PC-9 (cell line): ENCODE results near the gene MSN. TPM values are rescaled to one million over a fixed set of nuclear protein-coding genes. Genes with fewer than 3 reads are reported as not detected.

Experiments
- BruUV-seq: library from RNA; stranded (reverse); fragments of 400-500 nt; replicated peaks from 2 replicates; lab custom pipeline; 2021; lab: Mats Ljungman, UMichigan
- CTCF ChIA-PET: fragments of 300-600 bp; sonication (Branson Sonifier 250); formaldehyde crosslinking; loops from one replicate; lab custom pipeline; 2022; ENCODE audit warnings: antibody characterized with exemption; lab: Charles Lee
- POLR2A ChIA-PET: fragments of 300-600 bp; sonication (Branson Sonifier 250); formaldehyde crosslinking; loops from one replicate; lab custom pipeline; 2022; ENCODE audit warnings: antibody characterized with exemption; ENCODE audit not compliant: unreplicated experiment; lab: Charles Lee
- DNase-seq, 2 experiments: peaks; one replicate each; pipeline versions ENCODE4 v3.0.0 to v3.0.0-alpha.2; 2015 to 2022; ENCODE audit warnings: mixed read lengths in 1 of 2
- H2AFZ ChIP-seq: fragments of 200-600 bp; sonication (generic); 2 replicates; pipeline ENCODE4 v1.8.1; 2017; ENCODE audit warnings: antibody characterized with exemption
- H3F3A ChIP-seq: fragments of 200-600 bp; sonication (generic); 2 replicates; pipeline ENCODE4 v1.8.1; 2017; ENCODE audit warnings: antibody characterized with exemption, mild to moderate bottlenecking, low read depth; ENCODE audit not compliant: insufficient read depth
- H3K27ac ChIP-seq: fragments of 200-600 bp; sonication (generic); 2 replicates; pipeline ENCODE4 v1.6.1; 2016; ENCODE audit warnings: mixed run types
- H3K27me3 ChIP-seq: fragments of 200-600 bp; sonication (generic); 2 replicates; pipeline ENCODE4 v1.6.1; 2016; ENCODE audit warnings: low read depth, mixed run types; ENCODE audit not compliant: insufficient read depth
- H3K36me3 ChIP-seq: fragments of 200-600 bp; sonication (generic); 2 replicates; pipeline ENCODE4 v1.6.1; 2016; ENCODE audit warnings: low read depth, mixed run types
- H3K4me1 ChIP-seq: fragments of 200-600 bp; sonication (generic); replicated peaks from 2 replicates; pipeline ENCODE4 v1.6.1; 2016; ENCODE audit warnings: mixed run types; ENCODE audit not compliant: insufficient read depth
- H3K4me2 ChIP-seq: fragments of 200-600 bp; sonication (generic); 2 replicates; pipeline ENCODE4 v1.6.1; 2017; ENCODE audit warnings: mixed run types
- H3K4me3 ChIP-seq: fragments of 200-600 bp; sonication (generic); 2 replicates; pipeline ENCODE4 v1.6.1; 2016; ENCODE audit warnings: mixed run types
- H3K79me2 ChIP-seq: fragments of 200-600 bp; sonication (generic); 2 replicates; pipeline ENCODE4 v1.6.1; 2017; ENCODE audit warnings: low read depth, mixed run types
- H3K9me2 ChIP-seq: fragments of 200-600 bp; sonication (generic); 2 replicates; pipeline ENCODE4 v1.8.1; 2017; ENCODE audit warnings: mild to moderate bottlenecking; ENCODE audit not compliant: insufficient read depth
- H3K9me3 ChIP-seq: fragments of 200-600 bp; sonication (generic); 2 replicates; pipeline ENCODE4 v1.8.1; 2016; ENCODE audit warnings: low read depth; ENCODE audit not compliant: insufficient read depth
- H4K20me1 ChIP-seq: fragments of 200-600 bp; sonication (generic); 2 replicates; pipeline ENCODE4 v1.8.1; 2017; ENCODE audit not compliant: insufficient read depth
- CTCF ChIP-seq: fragments of 200-600 bp; sonication (generic); conservative IDR thresholded peaks from 2 replicates; pipeline ENCODE4 v1.6.1; 2017; ENCODE audit warnings: mixed run types, antibody characterized with exemption, mild to moderate bottlenecking, moderate library complexity
- EZH2 ChIP-seq: fragments of 200-600 bp; sonication (generic); IDR thresholded peaks from 2 replicates; pipeline ENCODE4 v1.8.0; 2017; ENCODE audit warnings: antibody characterized with exemption, low read depth
- intact Hi-C: fragments of 100-400 bp; cut with micrococcal nuclease; formaldehyde crosslinking; loops from one replicate; pipeline ENCODE4 v1.10.0; 2022; ENCODE audit not compliant: unreplicated experiment
- total RNA-seq: library from RNA; stranded (reverse); gene quantifications from 2 replicates; pipeline ENCODE4 v1.2.3, GENCODE V29; 2021

MSN gene
- total RNA-seq, 1 experiment from 2014 or later, result 235 TPM

- no peak overlapping the region for H2AFZ ChIP-seq
- H4K20me1 ChIP-seq, result no peaks in the 10 kb centered on the region
- H3K9me2 ChIP-seq, result no peaks in the 10 kb centered on the region
- POLR2A ChIA-PET, result no interaction called here
- no peak for DNase-seq
- no TSS peak for BruUV-seq
- no peaks in the 10 kb centered on the region for H3K79me2 ChIP-seq
- H3K4me1 ChIP-seq, result no peaks in the 10 kb centered on the region
- no peaks in the 10 kb centered on the region for H3K27me3 ChIP-seq
- no peaks in the 10 kb centered on the region for H3K9me3 ChIP-seq
- intact Hi-C loops, result loop anchor here (5.0 kb wide), 1 partner anchor 126 kb away; no protein-coding TSS in a partner anchor
- CTCF ChIA-PET, result interaction anchor here (0.6 kb wide), 1 partner anchor 141 kb away, joined by 4 read pairs; no protein-coding TSS in a partner anchor
- H3K4me2 ChIP-seq, result no peak overlapping the region
- H3K27ac ChIP-seq, result no peak overlapping the region
- TF ChIP-seq CTCF (no peak), EZH2 (no peak)
- no peaks in the 10 kb centered on the region for H3K36me3 ChIP-seq
- no peak overlapping the region for H3K4me3 ChIP-seq
- no peaks in the 10 kb centered on the region for H3F3A ChIP-seq
Measured at GRCh38 chrX:65723706-65724105, 56.3 kb downstream of the MSN start.

- BruUV-seq, result no TSS peak
- TF ChIP-seq EZH2, result no peak
- no peak for TF ChIP-seq CTCF
Measured at GRCh38 chrX:65726715-65727114, 59.3 kb downstream of the MSN start.

GRCh38 chrX:65731684-65732289 is 64.3 kb downstream of the MSN start:
- no peaks in the 10 kb centered on the region for H4K20me1 ChIP-seq
- H3K9me2 ChIP-seq, result no peaks in the 10 kb centered on the region
- no peaks in the 10 kb centered on the region for H3K79me2 ChIP-seq
- intact Hi-C loops, result no loop called here
- BruUV-seq, result no TSS peak
- no peak overlapping the region for H3K27ac ChIP-seq
- H3F3A ChIP-seq, result no peaks in the 10 kb centered on the region
- TF ChIP-seq EZH2, result no peak
- no peak for TF ChIP-seq CTCF
- peaks cover 9% of the 10 kb centered on the region; the same call in 1 of the 2 replicates for H3K36me3 ChIP-seq
- H3K4me1 ChIP-seq, result no peaks in the 10 kb centered on the region
- no peak overlapping the region for H2AFZ ChIP-seq
- no peak overlapping the region for H3K4me2 ChIP-seq
- H3K9me3 ChIP-seq, result no peaks in the 10 kb centered on the region
- no peak for DNase-seq
- H3K4me3 ChIP-seq, result no peak overlapping the region
- ChIA-PET POLR2A (no interaction called here), CTCF (interaction anchor here (0.6 kb wide), 1 partner anchor 157 kb away, joined by 3 read pairs; no protein-coding TSS in a partner anchor)
- no peaks in the 10 kb centered on the region for H3K27me3 ChIP-seq

More at GRCh38 chrX:65726715-65727114, 59.3 kb downstream of the MSN start:
- intact Hi-C loops, result no loop called here
- no peaks in the 10 kb centered on the region for H4K20me1 ChIP-seq
- DNase-seq, result no peak
- peaks cover 9% of the 10 kb centered on the region; the same call in 1 of the 2 replicates for H3K36me3 ChIP-seq
- no peaks in the 10 kb centered on the region for H3K79me2 ChIP-seq
- no peak overlapping the region for H3K4me2 ChIP-seq
- CTCF ChIA-PET, result no interaction called here
- no peaks in the 10 kb centered on the region for H3K9me3 ChIP-seq
- no peak overlapping the region for H3K27ac ChIP-seq
- H3K4me1 ChIP-seq, result no peaks in the 10 kb centered on the region
- no peaks in the 10 kb centered on the region for H3K9me2 ChIP-seq
- no peaks in the 10 kb centered on the region for H3F3A ChIP-seq
- no peaks in the 10 kb centered on the region for H3K27me3 ChIP-seq
- POLR2A ChIA-PET, result no interaction called here
- no peak overlapping the region for H3K4me3 ChIP-seq
- H2AFZ ChIP-seq, result no peak overlapping the region
